Measurements from ENCODE around the gene LDLRAP1. TPM values are rescaled to one million over a fixed set of nuclear protein-coding genes. Genes with fewer than 3 reads are reported as not detected.

The LDLRAP1 gene
- polyA plus RNA-seq, 1 experiment: 12.4 TPM

GRCh38 chr1:25513666-25514065 is 29.7 kb upstream of the LDLRAP1 start:
- H3K9me3 ChIP-seq (ENCODE audit: control insufficient read depth, insufficient read depth, low read length): peaks cover 8% of the 10 kb centered on the region; the same call in 1 of the 2 replicates
- TF ChIP-seq, protein P1, sequence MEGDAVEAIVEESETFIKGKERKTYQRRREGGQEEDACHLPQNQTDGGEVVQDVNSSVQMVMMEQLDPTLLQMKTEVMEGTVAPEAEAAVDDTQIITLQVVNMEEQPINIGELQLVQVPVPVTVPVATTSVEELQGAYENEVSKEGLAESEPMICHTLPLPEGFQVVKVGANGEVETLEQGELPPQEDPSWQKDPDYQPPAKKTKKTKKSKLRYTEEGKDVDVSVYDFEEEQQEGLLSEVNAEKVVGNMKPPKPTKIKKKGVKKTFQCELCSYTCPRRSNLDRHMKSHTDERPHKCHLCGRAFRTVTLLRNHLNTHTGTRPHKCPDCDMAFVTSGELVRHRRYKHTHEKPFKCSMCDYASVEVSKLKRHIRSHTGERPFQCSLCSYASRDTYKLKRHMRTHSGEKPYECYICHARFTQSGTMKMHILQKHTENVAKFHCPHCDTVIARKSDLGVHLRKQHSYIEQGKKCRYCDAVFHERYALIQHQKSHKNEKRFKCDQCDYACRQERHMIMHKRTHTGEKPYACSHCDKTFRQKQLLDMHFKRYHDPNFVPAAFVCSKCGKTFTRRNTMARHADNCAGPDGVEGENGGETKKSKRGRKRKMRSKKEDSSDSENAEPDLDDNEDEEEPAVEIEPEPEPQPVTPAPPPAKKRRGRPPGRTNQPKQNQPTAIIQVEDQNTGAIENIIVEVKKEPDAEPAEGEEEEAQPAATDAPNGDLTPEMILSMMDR (IDR thresholded peaks at IDR 0.05; ENCODE audit: low read depth, low read length): no peak
- DNase-seq (ENCODE audit: low read depth, low spot score): no peak
- no peak overlapping the region for H3K4me3 ChIP-seq (ENCODE audit: low read depth, low read length)
- peaks cover 9% of the 10 kb centered on the region for H3K27me3 ChIP-seq (ENCODE audit: control insufficient read depth, insufficient read depth, low read length)
- no peak overlapping the region for H3K27ac ChIP-seq (ENCODE audit: low read depth, low read length)
- POLR2A ChIA-PET: no interaction called here
- CTCF ChIA-PET: no interaction called here

DNA sequence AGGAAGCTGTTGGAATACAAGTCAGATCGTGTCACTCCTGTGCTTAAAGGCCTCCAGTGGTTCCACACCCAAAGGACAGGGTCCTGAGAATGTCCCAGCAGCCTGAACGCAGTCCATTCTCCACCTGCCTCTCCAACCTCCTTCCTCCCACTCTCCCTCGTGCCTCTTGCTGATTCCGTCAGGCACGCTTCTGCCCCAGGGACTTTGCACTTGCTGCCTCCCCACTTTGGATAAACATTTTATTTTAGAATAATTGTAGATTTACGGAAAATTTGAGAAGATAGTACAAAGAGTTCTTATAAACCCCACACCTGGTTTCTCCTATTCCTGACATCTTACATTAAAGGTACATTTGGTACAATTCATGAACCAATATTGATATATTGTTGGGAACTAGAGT is 28.4 kb upstream of the LDLRAP1 start:
- TF ChIP-seq, protein P1 (IDR thresholded peaks at IDR 0.05; ENCODE audit: low read depth, low read length): no peak
- ChIA-PET POLR2A (no interaction called here), CTCF (no interaction called here)
- H3K9me3 ChIP-seq (ENCODE audit: control insufficient read depth, insufficient read depth, low read length): peaks cover 8% of the 10 kb centered on the region; the same call in 1 of the 2 replicates
- peaks cover 9% of the 10 kb centered on the region for H3K27me3 ChIP-seq (ENCODE audit: control insufficient read depth, insufficient read depth, low read length)
- DNase-seq (ENCODE audit: low read depth, low spot score): no peak
- no peak overlapping the region for H3K4me3 ChIP-seq (ENCODE audit: low read depth, low read length)
- H3K27ac ChIP-seq (ENCODE audit: low read depth, low read length): no peak overlapping the region

DNA sequence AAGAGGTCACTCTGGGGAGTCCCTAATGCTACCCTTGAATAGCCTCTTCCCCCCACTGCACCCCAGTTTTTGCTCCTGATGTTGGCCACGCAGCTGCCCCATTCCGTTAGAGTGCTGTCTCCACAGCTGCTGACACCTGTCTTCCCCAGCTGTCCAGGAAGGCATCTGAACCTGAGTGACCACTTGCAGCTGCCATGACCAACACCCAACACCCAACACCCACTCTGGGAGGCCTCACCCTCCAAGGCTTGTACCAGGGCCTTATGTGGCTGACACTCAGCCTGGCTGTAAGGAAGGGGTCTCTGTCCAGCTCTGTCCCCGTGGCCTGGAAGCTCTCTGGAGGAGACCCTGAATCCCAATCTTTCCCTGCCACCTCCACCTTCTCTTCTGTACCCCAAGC is 26.7 kb upstream of the LDLRAP1 start:
- POLR2A ChIA-PET: no interaction called here

GRCh38 chr1:25517476-25518394 is 25.7 kb upstream of the LDLRAP1 start:
- no peak overlapping the region for H3K4me3 ChIP-seq (ENCODE audit: low read depth, low read length)
- CTCF ChIA-PET: no interaction called here
- no peak overlapping the region for H3K27ac ChIP-seq (ENCODE audit: low read depth, low read length)
- TF ChIP-seq, protein P1 (IDR thresholded peaks at IDR 0.05; ENCODE audit: low read depth, low read length): no peak
- POLR2A ChIA-PET: no interaction called here
- peaks cover 9% of the 10 kb centered on the region for H3K27me3 ChIP-seq (ENCODE audit: control insufficient read depth, insufficient read depth, low read length)
- DNase-seq (ENCODE audit: low read depth, low spot score): no peak
- peaks cover 8% of the 10 kb centered on the region; the same call in 1 of the 2 replicates for H3K9me3 ChIP-seq (ENCODE audit: control insufficient read depth, insufficient read depth, low read length)

More for the DNA sequence above, 26.7 kb upstream of the LDLRAP1 start:
- Histone ChIP-seq H3K9me3 (ENCODE audit: control insufficient read depth, insufficient read depth, low read length) (peaks cover 8% of the 10 kb centered on the region; the same call in 1 of the 2 replicates), H3K4me3 (ENCODE audit: low read depth, low read length) (no peak overlapping the region), H3K27me3 (ENCODE audit: control insufficient read depth, insufficient read depth, low read length) (peaks cover 9% of the 10 kb centered on the region), H3K27ac (ENCODE audit: low read depth, low read length) (no peak overlapping the region)
- TF ChIP-seq, protein P1 (IDR thresholded peaks at IDR 0.05; ENCODE audit: low read depth, low read length): no peak
- CTCF ChIA-PET: no interaction called here
- no peak for DNase-seq (ENCODE audit: low read depth, low spot score)

GRCh38 chr1:25519624-25520023 is 23.8 kb upstream of the LDLRAP1 start:
- peaks cover 16% of the 10 kb centered on the region for H3K27me3 ChIP-seq (ENCODE audit: control insufficient read depth, insufficient read depth, low read length)
- TF ChIP-seq, protein P1 (IDR thresholded peaks at IDR 0.05; ENCODE audit: low read depth, low read length): no peak
- POLR2A ChIA-PET: interaction anchor here (0.6 kb wide), 1 partner anchor 287 kb away, joined by 3 read pairs; no protein-coding TSS in a partner anchor
- no peak overlapping the region for H3K4me3 ChIP-seq (ENCODE audit: low read depth, low read length)
- H3K27ac ChIP-seq (ENCODE audit: low read depth, low read length): no peak overlapping the region
- no peak for DNase-seq (ENCODE audit: low read depth, low spot score)
- CTCF ChIA-PET: interaction anchor here (0.6 to 3.0 kb wide), 15 partner anchors 13 to 468 kb away, joined by 3 to 28 read pairs (median 6); no protein-coding TSS in a partner anchor
- H3K9me3 ChIP-seq (ENCODE audit: control insufficient read depth, insufficient read depth, low read length): peaks cover 8% of the 10 kb centered on the region; the same call in 1 of the 2 replicates

Measured in AG04450 (cell line).